Mesendoderm (in vitro differentiated cells): ENCODE data around the gene TCF12.

Source experiments
- DNase-seq: peaks from one replicate; pipeline ENCODE4 v3.0.0; 2013
- H2AK5ac ChIP-seq: 2 replicates; pipeline ENCODE4 v1.6.1; 2013; ENCODE audit warnings: low read length, inconsistent platforms
- H2BK120ac ChIP-seq: 2 replicates; pipeline ENCODE4 v1.6.1; 2013; ENCODE audit warnings: low read depth, mild to moderate bottlenecking, low read length, moderate library complexity, mixed read lengths
- H2BK15ac ChIP-seq: replicated peaks from 2 replicates; pipeline ENCODE4 v1.6.1; 2013; ENCODE audit warnings: low read depth, mild to moderate bottlenecking, moderate library complexity
- H2BK5ac ChIP-seq: 2 replicates; pipeline ENCODE4 v1.6.1; 2013; ENCODE audit warnings: low read length, inconsistent platforms
- H3K18ac ChIP-seq: 2 replicates; pipeline ENCODE4 v1.6.1; 2013; ENCODE audit warnings: mild to moderate bottlenecking, low read length, mixed read lengths
- H3K23ac ChIP-seq: one replicate; pipeline ENCODE4 v1.6.1; 2013; ENCODE audit warnings: low read length
- H3K27ac ChIP-seq: 2 replicates; pipeline ENCODE4 v1.5.1; 2013; ENCODE audit warnings: low read depth, mild to moderate bottlenecking, inconsistent platforms, low read length, moderate library complexity
- H3K27me3 ChIP-seq: 2 replicates; pipeline ENCODE4 v1.6.1; 2013; ENCODE audit warnings: low read length, control low read depth, mild to moderate bottlenecking, inconsistent platforms; ENCODE audit not compliant: insufficient read depth, poor library complexity
- H3K36me3 ChIP-seq: 2 replicates; pipeline ENCODE4 v1.6.1; 2013; ENCODE audit warnings: low read length, inconsistent platforms; ENCODE audit not compliant: control insufficient read depth, insufficient read depth
- H3K4ac ChIP-seq: one replicate; pipeline ENCODE4 v1.6.1; 2013; ENCODE audit warnings: low read depth, mild to moderate bottlenecking, low read length, moderate library complexity
- H3K4me1 ChIP-seq: 2 replicates; pipeline ENCODE4 v1.6.1; 2013; ENCODE audit warnings: low read depth, low read length, inconsistent platforms; ENCODE audit not compliant: control insufficient read depth
- H3K4me2 ChIP-seq: 2 replicates; pipeline ENCODE4 v1.6.1; 2013; ENCODE audit warnings: low read length
- H3K4me3 ChIP-seq: 2 replicates; pipeline ENCODE4 v1.5.1; 2013; ENCODE audit warnings: mild to moderate bottlenecking, low read length
- H3K56ac ChIP-seq: one replicate; pipeline ENCODE4 v1.6.1; 2013; ENCODE audit warnings: low read length
- H3K79me1 ChIP-seq: 2 replicates; pipeline ENCODE4 v1.6.1; 2013; ENCODE audit warnings: low read length, inconsistent platforms
- H3K79me2 ChIP-seq: 2 replicates; pipeline ENCODE4 v1.6.1; 2013; ENCODE audit warnings: mild to moderate bottlenecking, low read length; ENCODE audit not compliant: control insufficient read depth, insufficient read depth
- H3K9ac ChIP-seq: 2 replicates; pipeline ENCODE4 v1.6.1; 2013; ENCODE audit warnings: low read length, inconsistent platforms
- H4K5ac ChIP-seq: one replicate; pipeline ENCODE4 v1.6.1; 2013; ENCODE audit warnings: low read length
- H4K8ac ChIP-seq: one replicate; pipeline ENCODE4 v1.6.1; 2013; ENCODE audit warnings: low read depth, mild to moderate bottlenecking, control low read depth, low read length, moderate library complexity
- WGBS: extraction: QIAGEN DNeasy Blood & Tissue Kit; methylation state at CpG from one replicate; pipeline ENCODE4 v1.1.7; 2013; ENCODE audit warnings: low lambda C conversion rate, missing lambda C conversion rate; ENCODE audit not compliant: insufficient coverage; ENCODE audit errors: extremely low coverage; 5-methylcytosine and 5-hydroxymethylcytosine counted together

TCF12 gene

DNA sequence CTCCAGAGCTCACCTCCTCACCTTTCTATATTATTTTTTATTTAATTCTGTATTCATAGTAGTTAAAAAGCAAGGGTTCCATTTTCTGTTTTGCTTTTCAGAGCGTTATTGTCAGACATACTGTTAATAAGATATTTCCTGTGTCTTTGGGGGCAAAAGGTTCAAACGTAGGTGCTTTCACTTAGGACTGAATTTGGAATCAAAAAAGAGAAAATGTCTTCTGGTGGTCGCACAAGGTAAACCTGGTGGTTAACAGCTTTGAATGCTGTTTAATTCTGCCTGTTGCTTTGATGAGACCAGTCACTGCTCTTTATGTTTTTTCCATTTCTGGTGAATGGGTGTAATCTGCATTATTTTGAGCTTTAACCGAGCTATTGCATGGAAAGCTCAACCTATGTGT is 212.5 kb downstream of the TCF12 start:
- Histone ChIP-seq H3K18ac (no peak overlapping the region), H3K4me3 (no peak overlapping the region), H3K27ac (no peak overlapping the region), H4K5ac (no peak overlapping the region), H3K79me2 (no peaks in the 10 kb centered on the region), H2AK5ac (no peak overlapping the region), H3K79me1 (peaks cover 2% of the 10 kb centered on the region), H3K4ac (no peak overlapping the region), H3K4me2 (no peak overlapping the region), H3K36me3 (no peaks in the 10 kb centered on the region), H2BK120ac (no peak overlapping the region), H2BK15ac (no peak overlapping the region), H3K9ac (no peak overlapping the region), H3K56ac (no peak overlapping the region), H4K8ac (no peak overlapping the region), H3K4me1 (no peaks in the 10 kb centered on the region), H3K23ac (no peak overlapping the region), H3K27me3 (no peaks in the 10 kb centered on the region), H2BK5ac (no peak overlapping the region)
- DNase-seq = no peak
- no CpG with 5 or more reads among the region's 4 CpGs for WGBS

- Histone ChIP-seq H3K4me2 (no peak overlapping the region), H2BK120ac (no peak overlapping the region), H3K9ac (no peak overlapping the region), H4K8ac (no peak overlapping the region), H3K27ac (no peak overlapping the region), H3K4me1 (no peaks in the 10 kb centered on the region), H3K23ac (no peak overlapping the region), H3K27me3 (no peaks in the 10 kb centered on the region), H3K18ac (no peak overlapping the region), H3K4me3 (no peak overlapping the region), H4K5ac (no peak overlapping the region), H2BK15ac (no peak overlapping the region), H3K79me2 (no peaks in the 10 kb centered on the region), H3K4ac (no peak overlapping the region), H3K79me1 (peaks cover 3% of the 10 kb centered on the region), H2BK5ac (no peak overlapping the region), H3K56ac (no peak overlapping the region), H2AK5ac (no peak overlapping the region), H3K36me3 (no peaks in the 10 kb centered on the region)
- DNase-seq = no peak
- WGBS = no CpG with 5 or more reads among the region's 9 CpGs
Observed at GRCh38 chr15:57133127-57133968, 214.9 kb downstream of the TCF12 start.

- no peak overlapping the region for H4K5ac ChIP-seq
- no peak overlapping the region for H2BK15ac ChIP-seq
- peaks cover 3% of the 10 kb centered on the region for H3K79me1 ChIP-seq
- H3K23ac ChIP-seq = no peak overlapping the region
- no peak overlapping the region for H3K4me3 ChIP-seq
- no peak overlapping the region for H2BK5ac ChIP-seq
- H2BK120ac ChIP-seq = no peak overlapping the region
- no peaks in the 10 kb centered on the region for H3K79me2 ChIP-seq
- no peaks in the 10 kb centered on the region for H3K4me1 ChIP-seq
- H3K4me2 ChIP-seq = no peak overlapping the region
- H3K27me3 ChIP-seq = no peaks in the 10 kb centered on the region
- DNase-seq = no peak
- no peaks in the 10 kb centered on the region for H3K36me3 ChIP-seq
- H3K56ac ChIP-seq = no peak overlapping the region
- no peak overlapping the region for H3K27ac ChIP-seq
- H2AK5ac ChIP-seq = no peak overlapping the region
- no peak overlapping the region for H3K4ac ChIP-seq
- no peak overlapping the region for H3K9ac ChIP-seq
- WGBS = no CpG with 5 or more reads among the region's 4 CpGs
- H3K18ac ChIP-seq = no peak overlapping the region
- H4K8ac ChIP-seq = no peak overlapping the region
Observed at GRCh38 chr15:57134071-57134605, 215.7 kb downstream of the TCF12 start.

- Histone ChIP-seq H3K23ac (no peak overlapping the region), H3K56ac (no peak overlapping the region), H2AK5ac (no peak overlapping the region), H3K9ac (no peak overlapping the region), H3K4me1 (no peaks in the 10 kb centered on the region), H4K8ac (no peak overlapping the region), H3K79me1 (peaks cover 3% of the 10 kb centered on the region), H3K27ac (no peak overlapping the region), H3K79me2 (no peaks in the 10 kb centered on the region), H3K4me3 (no peak overlapping the region), H3K36me3 (no peaks in the 10 kb centered on the region), H2BK15ac (no peak overlapping the region), H3K4me2 (no peak overlapping the region), H2BK120ac (no peak overlapping the region), H3K18ac (no peak overlapping the region), H3K4ac (no peak overlapping the region), H3K27me3 (no peaks in the 10 kb centered on the region), H2BK5ac (no peak overlapping the region), H4K5ac (no peak overlapping the region)
- DNase-seq = no peak
Observed at GRCh38 chr15:57134851-57135250, 216.4 kb downstream of the TCF12 start.

GRCh38 chr15:57135800-57136199 is 217.4 kb downstream of the TCF12 start:
- Histone ChIP-seq H3K4ac (no peak overlapping the region), H3K27me3 (no peaks in the 10 kb centered on the region), H3K4me1 (no peaks in the 10 kb centered on the region), H3K23ac (no peak overlapping the region), H2BK120ac (no peak overlapping the region), H4K8ac (peak overlapping the region; percentile 65), H2BK5ac (no peak overlapping the region), H3K9ac (no peak overlapping the region), H3K56ac (no peak overlapping the region), H3K79me1 (peaks cover 3% of the 10 kb centered on the region), H2BK15ac (no peak overlapping the region), H3K4me2 (no peak overlapping the region), H3K18ac (no peak overlapping the region), H3K4me3 (no peak overlapping the region), H4K5ac (no peak overlapping the region), H3K79me2 (no peaks in the 10 kb centered on the region), H3K27ac (no peak overlapping the region), H3K36me3 (no peaks in the 10 kb centered on the region), H2AK5ac (no peak overlapping the region)
- no peak for DNase-seq

DNA sequence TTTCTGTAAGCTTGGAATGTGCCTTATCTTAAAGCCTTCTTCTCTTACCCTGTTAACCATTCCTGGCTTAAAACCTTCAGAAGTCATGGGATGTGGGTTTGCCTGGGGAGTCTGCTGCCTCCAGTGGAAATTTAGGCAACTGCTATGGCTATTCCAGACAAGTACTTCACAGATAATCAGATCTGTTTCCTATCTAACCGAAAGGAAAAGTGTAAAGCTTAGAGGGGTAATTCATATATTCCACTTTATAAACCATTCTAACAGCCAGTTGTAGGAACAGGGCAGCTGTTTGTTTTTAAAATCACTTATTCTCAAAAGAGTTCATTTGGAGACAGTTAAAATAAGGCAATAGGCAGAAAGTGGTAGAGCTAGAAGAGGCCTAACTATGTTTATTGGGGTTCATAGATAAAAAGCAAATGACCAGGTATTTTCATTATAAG is 219.9 kb downstream of the TCF12 start:
- Histone ChIP-seq H2BK120ac (no peak overlapping the region), H2AK5ac (no peak overlapping the region), H3K4me1 (no peaks in the 10 kb centered on the region), H2BK15ac (no peak overlapping the region), H4K5ac (no peak overlapping the region), H3K9ac (no peak overlapping the region), H3K4ac (no peak overlapping the region), H3K27ac (no peak overlapping the region), H3K27me3 (no peaks in the 10 kb centered on the region), H2BK5ac (no peak overlapping the region), H3K56ac (no peak overlapping the region), H3K79me2 (no peaks in the 10 kb centered on the region), H3K4me3 (no peak overlapping the region), H3K23ac (no peak overlapping the region), H3K36me3 (no peaks in the 10 kb centered on the region), H3K18ac (no peak overlapping the region), H4K8ac (no peak overlapping the region), H3K79me1 (peaks cover 1% of the 10 kb centered on the region), H3K4me2 (no peak overlapping the region)
- DNase-seq = peak; percentile 97
- WGBS = no CpG with 5 or more reads among the region's 1 CpG
